Kidney (tissue), 14 donors: ENCODE results near the gene NET1. TPM values are rescaled to one million over a fixed set of nuclear protein-coding genes. Genes with fewer than 3 reads are reported as not detected.
A peak's percentile ranks its signal among the peaks of the same experiment; 100 is the strongest.

Experiments used
- DNase-seq, 5 donors: peaks; one replicate each; pipeline ENCODE4 v3.0.0-alpha.2; 2013 to 2020
- FAIRE-seq: peaks from 2 replicates; lab custom pipeline; 2012; peaks lifted over from hg19 to GRCh38; lab: Jason Lieb, UNC
- H3K27ac ChIP-seq, 2 donors: one replicate each; pipeline ENCODE4 v1.7.0; 2013; ENCODE audit warnings: low read depth in 2 of 2, low read length in 2 of 2, inconsistent platforms in 1 of 2
- H3K27me3 ChIP-seq: one replicate; pipeline ENCODE4 v1.7.1; 2013; ENCODE audit warnings: low read length, inconsistent platforms; ENCODE audit not compliant: control insufficient read depth, insufficient read depth
- H3K36me3 ChIP-seq, 3 donors: one replicate each; pipeline versions ENCODE4 v1.7.0 to v1.7.1; 2013; ENCODE audit warnings: low read length in 3 of 3, control low read depth in 1 of 3, inconsistent platforms in 1 of 3; ENCODE audit not compliant: insufficient read depth in 3 of 3, control insufficient read depth in 2 of 3
- H3K4me1 ChIP-seq, 3 donors: one replicate each; pipeline versions ENCODE4 v1.7.0 to v1.7.1; 2013; ENCODE audit warnings: low read length in 3 of 3, inconsistent platforms in 1 of 3, low read depth in 1 of 3; ENCODE audit not compliant: control insufficient read depth in 2 of 3, insufficient read depth in 2 of 3
- H3K4me3 ChIP-seq, 3 donors: one replicate each; pipeline versions ENCODE4 v1.7.0 to v1.8.1; 2013; ENCODE audit warnings: low read length in 3 of 3, control low read depth in 1 of 3, inconsistent platforms in 1 of 3
- H3K9ac ChIP-seq, 3 donors: one replicate each; pipeline versions ENCODE4 v1.7.0 to v1.7.1; 2013; ENCODE audit warnings: low read length in 3 of 3, control low read depth in 1 of 3, inconsistent platforms in 1 of 3
- H3K9me3 ChIP-seq, 3 donors: one replicate each; pipeline versions ENCODE4 v1.7.0 to v1.7.1; 2013; ENCODE audit warnings: low read length in 3 of 3, control low read depth in 1 of 3, inconsistent platforms in 1 of 3; ENCODE audit not compliant: control insufficient read depth in 2 of 3, insufficient read depth in 1 of 3
- CTCF ChIP-seq: IDR thresholded peaks from 3 replicates; pipeline ENCODE4 v1.5.1; 2012; ENCODE audit warnings: mild to moderate bottlenecking, moderate library complexity, borderline replicate concordance; ENCODE audit not compliant: insufficient read depth; ENCODE audit errors: extremely low read depth
- intact Hi-C: fragments of 100-400 bp; cut with DNase I; formaldehyde crosslinking; loops from one replicate; pipeline ENCODE4 v1.11.1; 2022
- polyA plus RNA-seq: library from polyadenylated mRNA; stranded (reverse); fragments of 350-450 nt; fragmentation: Illumina TruSeq; extraction: RNeasy Lipid Tissue Mini Kit (QIAGEN cat#74804); gene quantifications from one replicate; pipeline ENCODE4 v1.2.3, GENCODE V29; 2014; ENCODE audit warnings: low read depth, low replicate concordance; ENCODE audit not compliant: insufficient read depth
- total RNA-seq: library from RNA; stranded (reverse); fragmentation: NEBNext Ultra II Directional; extraction: Animal tissue kit (Norgen Biotek cat#: 25700); gene quantifications from one replicate; pipeline ENCODE4 v1.2.1, GENCODE V29; 2021
- donor health status: control.
- donor health status: control.
- donor health status: control.
- donor health status: control.
- donor health status: control.
- donor health status: DM: yes; HTN: yes; CAD: no.
- donor health status: Normal renal cell carcinoma (clear cell type).

NET1 gene
- total and polyA plus RNA-seq, 2 donors from 2014 or later: 35.9 to 86.5 TPM

GRCh38 chr10:5497948-5498730 is 85.8 kb downstream of the NET1 start:
- H3K36me3 ChIP-seq: no peaks in the 10 kb centered on the region
- no peak overlapping the region for H3K4me3 ChIP-seq
- intact Hi-C loops: no loop called here

GRCh38 chr10:5498791-5499492 is 86.6 kb downstream of the NET1 start:
- Histone ChIP-seq H3K36me3 (no peaks in the 10 kb centered on the region), H3K4me3 (no peak overlapping the region), H3K9ac (no peak overlapping the region), H3K4me1 (peaks cover 0 to 18% (median 6%) of the 10 kb centered on the region in 3 donors), H3K9me3 (no peaks in the 10 kb centered on the region), H3K27ac (no peak overlapping the region), H3K27me3 (no peaks in the 10 kb centered on the region)
- intact Hi-C loops: no loop called here
- FAIRE-seq: no peak
- no peak for TF ChIP-seq CTCF
- peak in 2 of 5 donors; percentile 32 to 69 for DNase-seq

More at GRCh38 chr10:5497948-5498730, 85.8 kb downstream of the NET1 start:
- no peaks in the 10 kb centered on the region for H3K9me3 ChIP-seq
- H3K4me1 ChIP-seq: peaks cover 0 to 12% (median 4%) of the 10 kb centered on the region in 3 donors
- no peaks in the 10 kb centered on the region for H3K27me3 ChIP-seq
- H3K9ac ChIP-seq: no peak overlapping the region
- no peak overlapping the region for H3K27ac ChIP-seq
- DNase-seq: peak in 2 of 5 donors; percentile 31 to 53
- no peak for FAIRE-seq
- TF ChIP-seq CTCF: no peak

- peaks cover 0 to 20% (median 6%) of the 10 kb centered on the region in 3 donors for H3K4me1 ChIP-seq
- no peaks in the 10 kb centered on the region for H3K27me3 ChIP-seq
- intact Hi-C loops: no loop called here
- H3K4me3 ChIP-seq: no peak within 1 kb of the TSS
- no peak within 1 kb of the TSS for H3K27ac ChIP-seq
- DNase-seq (peak in 2 of 5 donors; percentile 35 to 58), FAIRE-seq (no peak)
- no peak for TF ChIP-seq CTCF
- H3K9me3 ChIP-seq: no peaks in the 10 kb centered on the region
- no peaks in the 10 kb centered on the region for H3K36me3 ChIP-seq
- no peak within 1 kb of the TSS for H3K9ac ChIP-seq
Observed at GRCh38 chr10:5499493-5500140, 87.3 kb downstream of the NET1 start, which contains the start of gene CALML5. Gene CALML5 (minus strand): TSS chr10:5499570. CDS start chr10:5499438, 132 bp downstream.
